ENCODE data around the gene ILDR1.
"Not testable (repeated sequence)": the region's sequence is repeated elsewhere in the genome, so short reads cannot be mapped to it uniquely, and the experiment has no call there.

Gene ILDR1

GRCh38 chr3:122021811-122022401 lies at the start of gene ILDR1:
Gene ILDR1, minus strand, starts transcription at chr3:122022247. Its CDS starts 170 bp downstream, at chr3:122022077.
- DNase-seq (ENCODE audit: low read depth), result no peak

- DNase-seq (ENCODE audit: low read depth), result no peak
Measured at GRCh38 chr3:122067588-122068240, 45.7 kb upstream of the ILDR1 start.

- DNase-seq (ENCODE audit: low read depth), result no peak
Measured at GRCh38 chr3:122067214-122067550, 45.1 kb upstream of the ILDR1 start.

GRCh38 chr3:122066331-122067213 lies 44.5 kb upstream of the ILDR1 start:
- no peak for DNase-seq (ENCODE audit: low read depth)

GRCh38 chr3:122064326-122064725 lies 42.3 kb upstream of the ILDR1 start:
- no peak for DNase-seq (ENCODE audit: low read depth)

- DNase-seq (ENCODE audit: low read depth), result no peak
Measured at GRCh38 chr3:122063908-122064307, 41.9 kb upstream of the ILDR1 start.

- DNase-seq (ENCODE audit: low read depth), result no peak
Measured at GRCh38 chr3:122060040-122060698, 38.1 kb upstream of the ILDR1 start.

- DNase-seq (ENCODE audit: low read depth), result no peak
Measured at GRCh38 chr3:122058294-122058693, 36.2 kb upstream of the ILDR1 start.

- DNase-seq (ENCODE audit: low read depth), result no peak
Measured at GRCh38 chr3:122057671-122058070, 35.6 kb upstream of the ILDR1 start.

GRCh38 chr3:122055215-122055614 lies 33.2 kb upstream of the ILDR1 start, which contains the start of gene CD86:
Gene CD86, plus strand, starts transcription at chr3:122055362. Its CDS starts 128 bp downstream, at chr3:122055490.
- DNase-seq (ENCODE audit: low read depth), result no peak

GRCh38 chr3:122052968-122053367 lies 30.9 kb upstream of the ILDR1 start:
- DNase-seq (ENCODE audit: low read depth), result no peak

- not testable (repeated sequence) for DNase-seq (ENCODE audit: low read depth)
Measured at GRCh38 chr3:122047773-122048172, 25.7 kb upstream of the ILDR1 start.

GRCh38 chr3:122047296-122047695 lies 25.2 kb upstream of the ILDR1 start:
- not testable (repeated sequence) for DNase-seq (ENCODE audit: low read depth)

GRCh38 chr3:122033023-122033422 lies 11.0 kb upstream of the ILDR1 start:
- no peak for DNase-seq (ENCODE audit: low read depth)

- DNase-seq (ENCODE audit: low read depth), result no peak
Measured at GRCh38 chr3:122032531-122032930, 10.5 kb upstream of the ILDR1 start.

- no peak for DNase-seq (ENCODE audit: low read depth)
Measured at GRCh38 chr3:122031123-122031468, 9.0 kb upstream of the ILDR1 start.

- no peak for DNase-seq (ENCODE audit: low read depth)
Measured at GRCh38 chr3:122030381-122031122, 8.5 kb upstream of the ILDR1 start.

- DNase-seq (ENCODE audit: low read depth), result no peak
Measured at GRCh38 chr3:122025296-122025695, 3.2 kb upstream of the ILDR1 start.

GRCh38 chr3:122024800-122025199 lies 2.8 kb upstream of the ILDR1 start:
- no peak for DNase-seq (ENCODE audit: low read depth)

- no peak for DNase-seq (ENCODE audit: low read depth)
Measured at GRCh38 chr3:122023335-122023910, 1.4 kb upstream of the ILDR1 start.

- DNase-seq (ENCODE audit: low read depth), result no peak
Measured at GRCh38 chr3:122021037-122021436, 1.0 kb downstream of the ILDR1 start.
